ENCODE results near the gene BEAN1.
A peak's percentile ranks its signal among the peaks of the same experiment; 100 is the strongest.
"Not testable (repeated sequence)": the region's sequence is repeated elsewhere in the genome, so short reads cannot be mapped to it uniquely, and the experiment has no call there.

The BEAN1 gene

DNA sequence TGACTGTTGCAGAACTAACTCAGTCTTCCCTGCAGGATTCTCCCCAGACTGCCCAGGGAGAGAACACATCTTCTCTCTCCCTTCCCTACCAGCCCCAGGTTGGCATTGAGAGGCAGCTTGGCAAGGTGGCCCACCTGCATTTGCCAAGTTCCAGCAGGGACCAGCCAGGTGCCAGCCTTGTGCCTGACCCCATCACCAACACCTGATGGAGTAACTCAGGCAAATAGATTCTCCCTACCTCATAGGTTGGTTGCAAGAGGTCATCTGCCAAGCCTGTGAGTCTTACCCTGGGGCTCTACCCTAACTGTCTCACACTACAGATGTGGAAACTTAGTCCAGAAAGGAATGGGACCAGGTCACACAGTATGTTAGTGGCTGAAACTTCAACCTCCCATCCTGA, 20.4 kb downstream of the BEAN1 start:
- no peak for DNase-seq (ENCODE audit: low read depth in 2 of 2)
- TF ChIP-seq CTCF (IDR thresholded peaks at IDR 0.05; ENCODE audit: low read depth, low read length), result no peak
- H3K4me3 ChIP-seq (replicated peaks in 1 of 2; ENCODE audit: low read depth in 2 of 2, low read length in 2 of 2), result no peak overlapping the region

- TF ChIP-seq CTCF (IDR thresholded peaks at IDR 0.05; ENCODE audit: low read depth, low read length), result no peak
- no peak for DNase-seq (ENCODE audit: low read depth in 2 of 2)
- H3K4me3 ChIP-seq (replicated peaks in 1 of 2; ENCODE audit: low read depth in 2 of 2, low read length in 2 of 2), result no peak overlapping the region
Observed at GRCh38 chr16:66451548-66451947, 24.5 kb downstream of the BEAN1 start.

- H3K4me3 ChIP-seq (replicated peaks in 1 of 2; ENCODE audit: low read depth in 2 of 2, low read length in 2 of 2); DNase-seq (ENCODE audit: low read depth in 2 of 2): not testable (repeated sequence)
Observed at GRCh38 chr16:66453230-66453629, 26.1 kb downstream of the BEAN1 start.

DNA sequence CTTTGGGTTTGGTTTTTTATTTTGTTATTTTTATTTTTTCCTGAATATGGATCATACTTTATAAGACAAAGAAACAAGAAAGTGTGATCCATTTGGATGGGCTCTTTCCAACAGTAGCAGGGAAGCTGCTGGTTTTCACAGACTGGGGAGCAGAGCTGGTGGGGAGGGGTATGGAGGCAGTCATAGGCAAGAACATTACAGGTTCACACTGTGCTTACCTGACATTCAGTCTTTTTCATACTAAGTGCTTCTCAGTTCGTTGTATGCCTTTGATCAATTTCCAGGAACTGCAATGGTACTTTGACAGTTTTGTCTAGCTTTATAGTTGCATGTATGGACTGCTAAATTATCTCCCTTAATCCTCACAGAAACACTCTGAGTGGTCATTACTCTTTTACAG, 27.7 kb downstream of the BEAN1 start:
- TF ChIP-seq CTCF (IDR thresholded peaks at IDR 0.05; ENCODE audit: low read depth, low read length), result no peak
- no peak for DNase-seq (ENCODE audit: low read depth in 2 of 2)
- H3K4me3 ChIP-seq (replicated peaks in 1 of 2; ENCODE audit: low read depth in 2 of 2, low read length in 2 of 2), result no peak overlapping the region

DNA sequence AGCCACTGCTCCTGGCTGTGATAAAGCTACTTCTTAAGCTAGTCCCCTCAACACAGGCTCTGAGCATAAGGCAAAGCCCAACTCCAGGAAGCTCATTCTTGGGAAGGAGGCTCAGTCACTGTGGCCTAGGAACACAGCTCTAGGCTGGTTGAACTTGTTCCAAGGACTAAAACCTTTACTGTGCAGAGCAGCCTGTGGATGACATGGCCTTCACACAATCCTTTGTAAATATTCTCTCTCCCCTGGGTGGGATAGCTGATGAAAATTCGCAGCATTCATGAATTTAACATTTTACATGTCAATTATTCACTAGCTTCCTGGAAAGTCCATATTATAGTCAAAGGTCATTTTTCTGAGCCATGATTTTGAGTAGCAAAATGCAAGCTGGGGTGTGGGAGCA, 28.9 kb downstream of the BEAN1 start:
- no peak overlapping the region for H3K4me3 ChIP-seq (replicated peaks in 1 of 2; ENCODE audit: low read depth in 2 of 2, low read length in 2 of 2)
- no peak for DNase-seq (ENCODE audit: low read depth in 2 of 2)
- TF ChIP-seq CTCF (IDR thresholded peaks at IDR 0.05; ENCODE audit: low read depth, low read length), result no peak

DNA sequence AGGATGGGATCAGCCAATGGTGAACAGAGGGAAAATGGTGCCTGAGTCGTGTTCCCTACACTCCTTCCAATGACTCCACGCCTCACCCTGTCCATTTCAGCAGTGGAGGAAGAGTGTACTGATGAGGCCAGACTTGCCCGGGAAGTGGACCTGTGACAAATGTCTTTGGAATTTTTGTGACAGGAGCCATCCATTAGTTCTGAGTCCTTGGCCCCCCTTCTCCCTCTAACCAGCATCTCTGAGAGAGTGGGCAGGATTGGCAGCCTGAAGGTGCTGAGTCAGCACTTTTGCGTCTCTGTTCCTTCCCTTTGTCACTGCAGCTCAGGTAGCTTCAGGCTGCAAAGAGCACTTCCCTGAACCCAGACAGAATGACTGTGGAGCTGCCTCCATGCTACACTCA, 30.8 kb downstream of the BEAN1 start:
- peak in 1 of 2 donors; percentile 13 for DNase-seq (ENCODE audit: low read depth in 2 of 2)
- no peak for TF ChIP-seq CTCF (IDR thresholded peaks at IDR 0.05; ENCODE audit: low read depth, low read length)
- no peak overlapping the region for H3K4me3 ChIP-seq (replicated peaks in 1 of 2; ENCODE audit: low read depth in 2 of 2, low read length in 2 of 2)

- no peak overlapping the region for H3K4me3 ChIP-seq (replicated peaks in 1 of 2; ENCODE audit: low read depth in 2 of 2, low read length in 2 of 2)
- no peak for DNase-seq (ENCODE audit: low read depth in 2 of 2)
- no peak for TF ChIP-seq CTCF (IDR thresholded peaks at IDR 0.05; ENCODE audit: low read depth, low read length)
Observed at GRCh38 chr16:66458292-66458691, 31.2 kb downstream of the BEAN1 start.

All from cardiac fibroblast (primary cell).